Keratinocyte (primary cell): ENCODE data around the gene ALKAL2. TPM values are rescaled to one million over a fixed set of nuclear protein-coding genes. Genes with fewer than 3 reads are reported as not detected.

Experiments used
- DNase-seq: peaks from one replicate; pipeline ENCODE4 v3.0.0-alpha.2; 2011; ENCODE audit warnings: low read depth, missing footprints, low spot score
- FAIRE-seq: peaks from 2 replicates; lab custom pipeline; 2011; peaks lifted over from hg19 to GRCh38; lab: Jason Lieb, UNC
- H2AFZ ChIP-seq: 2 replicates; pipeline ENCODE4 v1.6.0; 2012; ENCODE audit warnings: low read length, control low read depth, inconsistent platforms; ENCODE audit not compliant: control insufficient read depth
- H3K27ac ChIP-seq: 2 replicates; pipeline ENCODE4 v1.5.1; 2011; ENCODE audit warnings: low read length; ENCODE audit not compliant: control insufficient read depth, insufficient read depth
- H3K27me3 ChIP-seq: 3 replicates; pipeline ENCODE4 v1.6.0; 2011; ENCODE audit warnings: low read length; ENCODE audit not compliant: control insufficient read depth, insufficient read depth; ENCODE audit errors: extremely low read depth
- H3K36me3 ChIP-seq, 2 experiments: 2 replicates in 1 of 2; 3 replicates in 1 of 2; pipeline ENCODE4 v1.5.1; 2011; ENCODE audit warnings: low read length in 2 of 2, mild to moderate bottlenecking in 1 of 2; ENCODE audit not compliant: control insufficient read depth in 2 of 2, insufficient read depth in 2 of 2; ENCODE audit errors: extremely low read depth in 1 of 2
- H3K4me1 ChIP-seq: 3 replicates; pipeline ENCODE4 v1.5.1; 2011; ENCODE audit warnings: low read length; ENCODE audit not compliant: control insufficient read depth, insufficient read depth; ENCODE audit errors: extremely low read depth
- H3K4me2 ChIP-seq: 3 replicates; pipeline ENCODE4 v1.6.0; 2011; ENCODE audit warnings: low read depth, low read length; ENCODE audit not compliant: control insufficient read depth, insufficient read depth; ENCODE audit errors: extremely low read depth
- H3K4me3 ChIP-seq, 3 experiments: fragments of 200-600 bp in 1 of 3; sonication (generic) in 1 of 3; 2 replicates in 2 of 3; 3 replicates in 1 of 3; pipeline ENCODE4 v1.5.1; 2011 to 2016; ENCODE audit warnings: low read length in 3 of 3, mild to moderate bottlenecking in 3 of 3, control low read depth in 2 of 3, inconsistent platforms in 1 of 3, low read depth in 1 of 3, mixed read lengths in 1 of 3, mixed run types in 1 of 3, moderate library complexity in 1 of 3; ENCODE audit not compliant: control insufficient read depth in 2 of 3, insufficient read depth in 2 of 3; ENCODE audit errors: extremely low read depth in 1 of 3
- H3K79me2 ChIP-seq: 2 replicates; pipeline ENCODE4 v1.6.0; 2012; ENCODE audit warnings: low read length; ENCODE audit not compliant: control insufficient read depth, insufficient read depth
- H3K9ac ChIP-seq: 3 replicates; pipeline ENCODE4 v1.6.0; 2011; ENCODE audit warnings: low read length; ENCODE audit not compliant: control insufficient read depth, insufficient read depth; ENCODE audit errors: extremely low read depth
- H3K9me1 ChIP-seq: 3 replicates; pipeline ENCODE4 v1.6.0; 2011; ENCODE audit warnings: low read length; ENCODE audit not compliant: control insufficient read depth, insufficient read depth; ENCODE audit errors: extremely low read depth
- H3K9me3 ChIP-seq: 2 replicates; pipeline ENCODE4 v1.5.1; 2012; ENCODE audit warnings: low read depth, low read length; ENCODE audit not compliant: control insufficient read depth
- H4K20me1 ChIP-seq: 3 replicates; pipeline ENCODE4 v1.6.0; 2011; ENCODE audit warnings: low read length; ENCODE audit not compliant: control insufficient read depth, insufficient read depth; ENCODE audit errors: extremely low read depth
- EZH2 ChIP-seq: IDR thresholded peaks from one replicate; pipeline ENCODE4 v1.6.1; 2012; ENCODE audit warnings: inconsistent platforms, mild to moderate bottlenecking, low read length, moderate library complexity
- dilution Hi-C: fragments of 300-500 bp; cut with MboI; formaldehyde crosslinking; loops from one replicate; pipeline ENCODE4 v1.7.0; 2020; ENCODE audit warnings: low sequenced_read_pairs; ENCODE audit not compliant: extremely low pct_ligation_motif_present
- polyA plus RNA-seq, 5 experiments: library from polyadenylated mRNA; depleted of rRNA in 3 of 5; stranded (reverse) in 3 of 5; stranded (forward) in 1 of 5; unstranded in 1 of 5; fragments of >200 nt; gene quantifications; 1 replicate in 1 of 5; 2 replicates in 3 of 5; 3 replicates in 1 of 5; pipeline versions ENCODE4 v1.2.1 to v1.2.3, GENCODE V29; 2011 to 2012; ENCODE audit warnings: missing spikeins in 2 of 5, low read depth in 1 of 5, low replicate concordance in 1 of 5
- TF ChIP-seq, protein P1 (sequence below), 3 experiments: IDR thresholded peaks in 1 of 3; conservative IDR thresholded peaks in 1 of 3; optimal IDR thresholded peaks in 1 of 3; 2 replicates in 2 of 3; 3 replicates in 1 of 3; pipeline versions ENCODE3 to v1.5.1; 2011; ENCODE audit warnings: low read length in 3 of 3, mild to moderate bottlenecking in 3 of 3, moderate library complexity in 2 of 3, control low read depth in 1 of 3, inconsistent platforms in 1 of 3; ENCODE audit not compliant: insufficient read depth in 2 of 3; ENCODE audit errors: extremely low read depth in 1 of 3

ALKAL2 gene
- polyA plus RNA-seq, 1 donor (not counting 4 experiments of a cell fraction or from before 2014, with no cell fraction given), result not detected

DNA sequence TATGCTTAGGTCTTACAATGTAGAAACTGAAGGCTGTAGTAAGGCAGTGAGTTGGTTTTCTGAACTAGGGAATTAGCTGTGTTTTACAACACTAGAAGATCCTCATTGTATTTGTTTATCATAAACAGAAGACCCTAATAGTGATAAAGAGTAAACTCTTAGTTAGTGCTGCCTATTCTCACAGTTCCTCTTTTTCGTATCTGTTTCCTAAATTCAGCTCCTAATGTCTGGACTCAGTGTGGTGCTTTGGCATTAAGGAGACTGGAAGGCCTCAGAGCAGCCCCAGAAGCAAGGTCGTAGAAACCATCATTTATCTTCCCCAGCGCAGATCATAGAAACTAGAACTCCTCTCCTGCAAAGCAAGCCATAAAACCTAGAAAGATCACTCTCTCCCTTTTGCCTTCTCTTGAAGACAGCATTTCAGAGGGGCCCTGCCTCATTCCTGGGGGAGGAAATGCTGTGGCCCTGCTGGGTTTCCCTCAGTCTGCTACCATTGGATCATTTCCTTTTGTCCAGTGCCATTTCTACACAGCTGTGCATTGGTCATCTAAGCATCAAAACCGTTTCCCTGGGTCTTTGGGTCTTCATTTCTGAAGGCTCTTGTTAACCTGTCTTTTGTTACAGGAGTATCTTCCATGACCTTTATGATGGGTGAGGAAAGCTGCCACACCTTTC is 18.4 kb downstream of the ALKAL2 start:
- peaks cover 5 to 14% of the 10 kb centered on the region in 2 experiments for H3K36me3 ChIP-seq
- dilution Hi-C loops, result no loop called here
- no peaks in the 10 kb centered on the region for H3K9me3 ChIP-seq
- FAIRE-seq, result no peak
- H3K9ac ChIP-seq, result no peak overlapping the region
- H3K4me3 ChIP-seq, result no peak overlapping the region
- H3K4me1 ChIP-seq, result peaks cover 7% of the 10 kb centered on the region
- H3K79me2 ChIP-seq, result peaks cover 95% of the 10 kb centered on the region
- peaks cover 22% of the 10 kb centered on the region for H4K20me1 ChIP-seq
- H3K9me1 ChIP-seq, result peaks cover 8% of the 10 kb centered on the region
- no peak overlapping the region for H2AFZ ChIP-seq
- no peaks in the 10 kb centered on the region for H3K27me3 ChIP-seq
- no peak for DNase-seq
- H3K4me2 ChIP-seq, result no peak overlapping the region
- TF ChIP-seq, protein P1, sequence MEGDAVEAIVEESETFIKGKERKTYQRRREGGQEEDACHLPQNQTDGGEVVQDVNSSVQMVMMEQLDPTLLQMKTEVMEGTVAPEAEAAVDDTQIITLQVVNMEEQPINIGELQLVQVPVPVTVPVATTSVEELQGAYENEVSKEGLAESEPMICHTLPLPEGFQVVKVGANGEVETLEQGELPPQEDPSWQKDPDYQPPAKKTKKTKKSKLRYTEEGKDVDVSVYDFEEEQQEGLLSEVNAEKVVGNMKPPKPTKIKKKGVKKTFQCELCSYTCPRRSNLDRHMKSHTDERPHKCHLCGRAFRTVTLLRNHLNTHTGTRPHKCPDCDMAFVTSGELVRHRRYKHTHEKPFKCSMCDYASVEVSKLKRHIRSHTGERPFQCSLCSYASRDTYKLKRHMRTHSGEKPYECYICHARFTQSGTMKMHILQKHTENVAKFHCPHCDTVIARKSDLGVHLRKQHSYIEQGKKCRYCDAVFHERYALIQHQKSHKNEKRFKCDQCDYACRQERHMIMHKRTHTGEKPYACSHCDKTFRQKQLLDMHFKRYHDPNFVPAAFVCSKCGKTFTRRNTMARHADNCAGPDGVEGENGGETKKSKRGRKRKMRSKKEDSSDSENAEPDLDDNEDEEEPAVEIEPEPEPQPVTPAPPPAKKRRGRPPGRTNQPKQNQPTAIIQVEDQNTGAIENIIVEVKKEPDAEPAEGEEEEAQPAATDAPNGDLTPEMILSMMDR (optimal IDR thresholded peaks at IDR 0.05 in 1 of 3, IDR thresholded peaks at IDR 0.05 in 1 of 3, conservative IDR thresholded peaks at IDR 0.05 in 1 of 3; ENCODE audit: extremely low read depth in 1 of 3, insufficient read depth in 2 of 3, low read length in 3 of 3), result no peak
- TF ChIP-seq EZH2, result no peak
- H3K27ac ChIP-seq, result no peak overlapping the region

GRCh38 chr2:268323-268722 is 19.6 kb downstream of the ALKAL2 start:
- FAIRE-seq, result no peak
- Histone ChIP-seq H3K27me3 (no peaks in the 10 kb centered on the region), H3K27ac (no peak overlapping the region), H3K79me2 (peaks cover 88% of the 10 kb centered on the region), H4K20me1 (peaks cover 21% of the 10 kb centered on the region), H3K9me3 (no peaks in the 10 kb centered on the region), H3K4me1 (peaks cover 7% of the 10 kb centered on the region), H3K36me3 (peaks cover 5 to 14% of the 10 kb centered on the region in 2 experiments), H3K9me1 (peaks cover 8% of the 10 kb centered on the region), H3K4me3 (no peak overlapping the region), H3K4me2 (no peak overlapping the region), H2AFZ (no peak overlapping the region), H3K9ac (no peak overlapping the region)
- dilution Hi-C loops, result no loop called here
- TF ChIP-seq, protein P1 (optimal IDR thresholded peaks at IDR 0.05 in 1 of 3, IDR thresholded peaks at IDR 0.05 in 1 of 3, conservative IDR thresholded peaks at IDR 0.05 in 1 of 3; ENCODE audit: extremely low read depth in 1 of 3, insufficient read depth in 2 of 3, low read length in 3 of 3), result no peak
- TF ChIP-seq EZH2, result no peak
- no peak for DNase-seq
